Lung (tissue), 12 donors: ENCODE measurements around the gene REEP3. TPM values are rescaled to one million over a fixed set of nuclear protein-coding genes. Genes with fewer than 3 reads are reported as not detected.

ENCODE experiments used
- ATAC-seq: fragments of 200-7000 bp; cut with Tn5 transposase; one replicate; pipeline ENCODE4 v1.9.1; 2020; ENCODE audit warnings: moderate number of reproducible peaks; ENCODE audit not compliant: insufficient read depth, low FRiP score
- DNase-seq, 3 donors: peaks; one replicate each; pipeline ENCODE4 v3.0.0-alpha.2; 2013 to 2017
- H3K27ac ChIP-seq, 2 donors: one replicate each; pipeline ENCODE4 v1.5.1; 2013; ENCODE audit warnings: mild to moderate bottlenecking in 2 of 2, moderate library complexity in 2 of 2, control low read depth in 1 of 2, inconsistent platforms in 1 of 2, low read depth in 1 of 2, low read length in 1 of 2
- H3K27me3 ChIP-seq, 3 donors: one replicate each; pipeline ENCODE4 v1.5.1; 2013; ENCODE audit warnings: low read length in 2 of 3; ENCODE audit not compliant: control insufficient read depth in 3 of 3, insufficient read depth in 3 of 3
- H3K36me3 ChIP-seq, 4 donors: one replicate each; pipeline ENCODE4 v1.5.1; 2013; ENCODE audit warnings: low read length in 4 of 4, mild to moderate bottlenecking in 1 of 4, moderate library complexity in 1 of 4; ENCODE audit not compliant: control insufficient read depth in 4 of 4, insufficient read depth in 4 of 4
- H3K4me1 ChIP-seq, 5 donors: one replicate each; pipeline ENCODE4 v1.5.1; 2013; ENCODE audit warnings: low read length in 5 of 5, mild to moderate bottlenecking in 2 of 5, moderate library complexity in 1 of 5; ENCODE audit not compliant: control insufficient read depth in 5 of 5, insufficient read depth in 5 of 5
- H3K4me3 ChIP-seq: one replicate; pipeline ENCODE4 v1.5.1; 2013; ENCODE audit warnings: mild to moderate bottlenecking, control low read depth, moderate library complexity
- H3K9ac ChIP-seq, 2 donors: one replicate each; pipeline ENCODE4 v1.5.1; 2013; ENCODE audit warnings: low read length in 2 of 2, control low read depth in 1 of 2; ENCODE audit not compliant: insufficient read depth in 1 of 2
- H3K9me3 ChIP-seq, 4 donors: one replicate each; pipeline ENCODE4 v1.5.1; 2013; ENCODE audit warnings: low read length in 3 of 4, mild to moderate bottlenecking in 1 of 4, moderate library complexity in 1 of 4; ENCODE audit not compliant: control insufficient read depth in 4 of 4, insufficient read depth in 3 of 4
- CTCF ChIP-seq: IDR thresholded peaks from 2 replicates; pipeline ENCODE4 v1.5.1; 2012; ENCODE audit warnings: mild to moderate bottlenecking; ENCODE audit errors: control extremely low read depth, extremely low read depth
- WGBS, 2 donors: extraction: QIAGEN DNeasy Blood & Tissue Kit; methylation state at CpG; one replicate each; pipeline ENCODE4 v1.1.7; 2013; 5-methylcytosine and 5-hydroxymethylcytosine counted together
- polyA plus RNA-seq, 2 donors: library from polyadenylated mRNA; stranded (reverse); fragments of 200-250 nt; gene quantifications; one replicate each; pipeline ENCODE4 v1.2.1, GENCODE V29; 2013
- total RNA-seq, 2 donors: library from RNA; depleted of rRNA in 1 of 2; stranded (reverse); fragments of >200 nt in 1 of 2; gene quantifications; one replicate each; pipeline ENCODE4 v1.2.1, GENCODE V29; 2014 to 2021
- donor health status: control.
- donor health status: control.
- donor health status: Bipolar disorder and iron deficiency.
- donor health status: healthy.
- donor health status: DM: yes; HTN: yes; CAD: no.

Gene REEP3
- total and polyA plus RNA-seq, 4 donors = 11.5 to 45.9 (median 24.5) TPM

GRCh38 chr10:63478564-63478963, 42.6 kb upstream of the REEP3 start:
- DNase-seq (no peak), ATAC-seq (no peak)
- Histone ChIP-seq H3K27me3 (no peaks in the 10 kb centered on the region), H3K4me1 (peaks cover 0 to 9% (median 5%) of the 10 kb centered on the region in 5 donors), H3K9me3 (no peaks in the 10 kb centered on the region), H3K36me3 (no peaks in the 10 kb centered on the region), H3K4me3 (no peak overlapping the region), H3K9ac (no peak overlapping the region), H3K27ac (no peak overlapping the region)
- WGBS, 2 donors = 84 to 93% methylated on average over 3 of the region's 3 CpGs
- no peak for TF ChIP-seq CTCF

GRCh38 chr10:63480237-63480636, 41.0 kb upstream of the REEP3 start:
- TF ChIP-seq CTCF = no peak
- no peak for ATAC-seq
- Histone ChIP-seq H3K36me3 (no peaks in the 10 kb centered on the region), H3K9ac (no peak overlapping the region), H3K27ac (no peak overlapping the region), H3K27me3 (no peaks in the 10 kb centered on the region), H3K4me1 (peaks cover 0 to 12% (median 5%) of the 10 kb centered on the region in 5 donors), H3K9me3 (no peaks in the 10 kb centered on the region), H3K4me3 (no peak overlapping the region)
- DNase-seq = no peak
- WGBS, 2 donors = 93 to 98% methylated on average over 5 of the region's 5 CpGs

GRCh38 chr10:63481815-63482421, 39.3 kb upstream of the REEP3 start:
- Histone ChIP-seq H3K4me1 (peaks cover 0 to 8% (median 5%) of the 10 kb centered on the region in 5 donors), H3K4me3 (no peak overlapping the region), H3K9me3 (no peaks in the 10 kb centered on the region), H3K9ac (peak overlapping the region; percentile 16 to 30), H3K36me3 (no peaks in the 10 kb centered on the region), H3K27ac (no peak overlapping the region), H3K27me3 (no peaks in the 10 kb centered on the region)
- ATAC-seq = peak; percentile 55
- DNase-seq = peak in 2 of 3 donors; percentile 58 to 61
- TF ChIP-seq CTCF = no peak
- 52 to 68% methylated on average over 6 of the region's 6 CpGs for WGBS, 2 donors

- ATAC-seq = no peak
- WGBS, 2 donors = 93 to 98% methylated on average over 1 of the region's 1 CpG
- DNase-seq = no peak
Observed at GRCh38 chr10:63483983-63484382, 37.2 kb upstream of the REEP3 start.

More at GRCh38 chr10:63483983-63484382, 37.2 kb upstream of the REEP3 start:
- Histone ChIP-seq H3K27me3 (no peaks in the 10 kb centered on the region), H3K4me1 (peaks cover 0 to 17% (median 7%) of the 10 kb centered on the region in 5 donors), H3K27ac (no peak overlapping the region), H3K9me3 (no peaks in the 10 kb centered on the region), H3K36me3 (no peaks in the 10 kb centered on the region), H3K4me3 (no peak overlapping the region), H3K9ac (no peak overlapping the region)
- no peak for TF ChIP-seq CTCF
